ENCODE measurements around the gene CRKL. TPM values are rescaled to one million over a fixed set of nuclear protein-coding genes. Genes with fewer than 3 reads are reported as not detected.
"Not testable (repeated sequence)": the region's sequence is repeated elsewhere in the genome, so short reads cannot be mapped to it uniquely, and the experiment has no call there.

CRKL gene
- total RNA-seq, 4 donors from 2014 or later = 38.5 to 47.8 (median 42.1) TPM

DNA sequence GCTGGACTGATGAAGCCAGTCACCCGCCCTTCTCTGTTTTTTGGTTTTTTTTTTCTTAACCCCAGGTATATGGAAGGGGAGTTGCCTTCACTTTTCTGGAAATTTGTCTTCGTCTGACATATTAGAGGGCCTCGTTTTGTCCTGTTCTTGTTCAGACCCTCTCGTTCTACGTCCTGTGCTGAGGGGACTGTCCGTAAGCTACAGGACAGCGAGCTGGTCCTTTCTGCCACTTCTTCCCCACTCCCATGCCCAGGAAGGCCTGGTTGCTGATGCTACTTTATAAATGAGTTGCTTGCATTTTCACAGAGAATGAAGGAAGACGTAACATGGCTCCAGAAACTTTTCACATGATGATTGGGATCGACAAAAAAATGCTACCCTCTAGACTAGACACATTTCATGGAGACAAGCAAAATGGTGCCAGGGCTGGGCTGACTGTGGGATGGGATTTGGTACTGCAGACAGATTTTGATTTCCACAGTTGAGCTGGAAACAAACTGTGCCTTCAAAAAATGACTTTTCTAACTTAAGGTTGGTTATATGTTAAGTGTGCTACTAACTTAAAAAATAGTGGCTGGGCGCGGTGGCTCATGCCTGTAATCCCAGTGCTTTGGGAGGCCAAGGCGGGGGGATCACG is 27.2 kb upstream of the CRKL start:
- H3K27me3 ChIP-seq = no peaks in the 10 kb centered on the region
- no peak overlapping the region for H3K4me3 ChIP-seq (replicated peaks in 1 of 3)
- peaks cover 0 to 29% of the 10 kb centered on the region in 2 donors for H3K36me3 ChIP-seq
- WGBS, 2 donors = 92 to 95% methylated on average over 13 of the region's 13 CpGs
- no peak overlapping the region for H3K27ac ChIP-seq
- TF ChIP-seq, protein P1, sequence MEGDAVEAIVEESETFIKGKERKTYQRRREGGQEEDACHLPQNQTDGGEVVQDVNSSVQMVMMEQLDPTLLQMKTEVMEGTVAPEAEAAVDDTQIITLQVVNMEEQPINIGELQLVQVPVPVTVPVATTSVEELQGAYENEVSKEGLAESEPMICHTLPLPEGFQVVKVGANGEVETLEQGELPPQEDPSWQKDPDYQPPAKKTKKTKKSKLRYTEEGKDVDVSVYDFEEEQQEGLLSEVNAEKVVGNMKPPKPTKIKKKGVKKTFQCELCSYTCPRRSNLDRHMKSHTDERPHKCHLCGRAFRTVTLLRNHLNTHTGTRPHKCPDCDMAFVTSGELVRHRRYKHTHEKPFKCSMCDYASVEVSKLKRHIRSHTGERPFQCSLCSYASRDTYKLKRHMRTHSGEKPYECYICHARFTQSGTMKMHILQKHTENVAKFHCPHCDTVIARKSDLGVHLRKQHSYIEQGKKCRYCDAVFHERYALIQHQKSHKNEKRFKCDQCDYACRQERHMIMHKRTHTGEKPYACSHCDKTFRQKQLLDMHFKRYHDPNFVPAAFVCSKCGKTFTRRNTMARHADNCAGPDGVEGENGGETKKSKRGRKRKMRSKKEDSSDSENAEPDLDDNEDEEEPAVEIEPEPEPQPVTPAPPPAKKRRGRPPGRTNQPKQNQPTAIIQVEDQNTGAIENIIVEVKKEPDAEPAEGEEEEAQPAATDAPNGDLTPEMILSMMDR (IDR thresholded peaks at IDR 0.05) = no peak
- TF ChIP-seq POLR2A (IDR thresholded peaks at IDR 0.05) = no peak
- no peaks in the 10 kb centered on the region for H3K4me1 ChIP-seq
- DNase-seq = no peak
- H3K9me3 ChIP-seq = no peaks in the 10 kb centered on the region
- intact Hi-C loops (cut with DNase I) = no loop called here

DNA sequence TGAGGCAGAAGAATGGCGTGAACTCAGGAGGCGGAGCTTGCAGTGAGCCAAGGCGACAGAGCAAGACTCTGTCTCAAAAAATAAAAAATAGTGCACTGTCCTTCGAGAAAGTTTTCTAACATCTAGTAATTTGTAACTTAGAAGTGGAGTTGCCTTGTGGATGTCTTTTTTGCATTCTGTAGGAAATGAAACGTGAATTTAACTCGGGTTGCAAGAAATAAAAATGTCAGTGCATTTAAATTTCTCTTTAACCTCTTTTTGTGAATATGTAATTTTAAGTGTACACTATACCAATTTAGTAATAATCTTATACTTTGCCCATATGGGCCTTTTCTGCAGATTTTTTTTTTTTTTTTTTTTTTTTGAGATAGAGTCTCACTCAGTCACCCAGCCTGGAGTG is 26.2 kb upstream of the CRKL start:
- 95 to 97% methylated on average over 6 of the region's 6 CpGs for WGBS, 2 donors
- Histone ChIP-seq H3K27ac (no peak overlapping the region), H3K27me3 (no peaks in the 10 kb centered on the region), H3K9me3 (no peaks in the 10 kb centered on the region), H3K4me3 (replicated peaks in 1 of 3) (no peak overlapping the region), H3K36me3 (peaks cover 0 to 26% of the 10 kb centered on the region in 2 donors), H3K4me1 (no peaks in the 10 kb centered on the region)
- intact Hi-C loops (cut with DNase I) = no loop called here
- no peak for TF ChIP-seq POLR2A (IDR thresholded peaks at IDR 0.05)
- TF ChIP-seq, protein P1 (IDR thresholded peaks at IDR 0.05) = no peak
- DNase-seq = no peak

DNA sequence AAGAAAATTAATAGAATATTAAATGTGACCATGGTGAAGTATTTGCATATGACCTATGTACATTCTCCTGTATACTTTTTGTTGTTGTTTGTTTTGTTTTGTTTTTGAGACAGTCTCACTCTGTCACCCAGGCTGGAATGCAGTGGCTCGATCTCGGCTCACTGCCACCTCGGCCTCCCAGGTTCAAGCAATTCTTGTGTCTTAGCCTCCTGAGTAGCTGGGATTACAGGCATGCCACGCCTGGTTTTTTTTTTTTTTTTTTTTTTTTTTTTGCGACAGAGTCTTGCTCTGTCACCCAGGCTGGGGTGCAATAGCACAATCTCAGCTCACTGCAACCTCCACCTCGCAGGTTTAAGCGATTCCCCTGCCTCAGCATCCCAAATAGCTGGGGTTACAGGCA is 19.5 kb upstream of the CRKL start:
- H3K4me3 ChIP-seq (replicated peaks in 1 of 3); H3K4me1 ChIP-seq; H3K27ac ChIP-seq; DNase-seq; intact Hi-C loops (cut with DNase I); H3K9me3 ChIP-seq; H3K36me3 ChIP-seq; H3K27me3 ChIP-seq: not testable (repeated sequence)
- WGBS, 2 donors = 88 to 92% methylated on average over 7 of the region's 7 CpGs

DNA sequence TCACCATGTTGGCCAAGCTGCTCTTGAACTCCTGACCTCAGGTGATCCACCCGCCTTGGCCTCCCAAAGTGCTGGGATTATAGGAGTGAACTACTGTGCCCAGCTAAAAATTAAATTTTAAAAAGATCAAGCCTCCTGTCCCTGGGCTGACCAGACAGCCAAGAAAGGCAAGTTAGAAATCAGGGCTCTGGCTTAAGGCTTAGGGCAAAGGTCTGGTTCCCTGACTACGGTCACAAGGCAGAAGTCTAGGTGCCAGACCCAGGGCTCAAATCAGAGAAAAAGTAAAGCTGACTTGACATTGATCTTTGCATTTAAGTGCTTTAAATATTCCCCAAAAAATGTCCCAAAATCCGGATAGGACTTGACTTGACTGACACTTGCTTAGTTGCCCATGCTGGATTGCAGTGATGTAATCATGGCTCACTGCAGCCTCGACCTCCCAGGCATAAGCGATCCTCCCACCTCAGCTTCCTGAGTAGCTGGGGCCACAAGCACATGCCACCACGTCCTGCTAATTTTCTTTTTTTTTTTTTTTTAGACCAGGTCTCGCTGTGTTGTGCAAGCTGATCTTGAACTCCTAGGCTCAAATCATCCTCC is 17.3 kb upstream of the CRKL start:
- Histone ChIP-seq H3K4me3 (replicated peaks in 1 of 3) (no peak overlapping the region), H3K27ac (no peak overlapping the region), H3K4me1 (no peaks in the 10 kb centered on the region), H3K36me3 (no peaks in the 10 kb centered on the region), H3K27me3 (no peaks in the 10 kb centered on the region), H3K9me3 (no peaks in the 10 kb centered on the region)
- TF ChIP-seq POLR2A (IDR thresholded peaks at IDR 0.05) = no peak
- TF ChIP-seq, protein P1 (IDR thresholded peaks at IDR 0.05) = no peak
- no peak for DNase-seq
- intact Hi-C loops (cut with DNase I) = no loop called here
- 79 to 88% methylated on average over 7 of the region's 7 CpGs for WGBS, 2 donors

DNA sequence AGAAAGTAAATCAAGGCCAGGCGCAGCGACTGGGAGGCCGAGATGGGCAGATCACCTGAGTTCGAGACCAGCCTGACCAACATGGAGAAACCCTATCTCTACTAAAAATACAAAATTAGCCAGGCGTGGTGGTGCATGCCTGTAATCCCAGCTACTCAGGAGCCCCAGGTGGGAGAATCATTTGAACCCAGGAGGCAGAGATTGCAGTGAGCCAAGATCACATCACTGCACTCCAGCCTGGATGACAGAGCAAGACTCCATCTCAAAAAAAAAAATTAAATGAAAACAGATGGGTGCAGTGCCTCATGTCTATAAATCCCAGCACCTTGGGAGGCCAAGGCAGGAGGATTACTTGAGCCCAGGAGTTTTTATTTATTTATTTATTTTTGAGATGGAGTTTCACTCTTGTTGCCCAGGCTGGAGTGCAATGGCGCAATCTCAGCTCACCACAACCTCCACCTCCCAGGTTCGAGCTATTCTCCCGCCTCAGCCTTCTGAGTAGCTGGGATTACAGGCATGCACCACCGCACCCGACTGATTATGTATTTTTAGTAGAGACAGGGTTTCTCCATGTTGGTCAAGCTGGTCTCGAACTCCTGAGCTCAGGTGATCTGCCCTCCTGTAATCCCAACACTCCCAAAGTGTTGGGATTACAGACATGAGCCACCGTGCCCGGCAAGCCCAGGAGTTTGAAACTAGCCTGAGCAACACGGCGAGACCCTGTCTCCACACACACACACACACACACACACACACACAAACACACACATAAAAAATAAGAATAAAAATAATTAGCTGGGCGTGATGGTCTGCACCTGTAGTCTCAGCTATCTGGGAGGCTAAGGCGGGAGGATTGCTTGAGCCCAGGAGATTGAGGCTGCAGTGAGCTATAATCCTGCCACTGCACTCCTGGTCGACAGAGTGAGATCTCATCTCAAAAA is 15.8 kb upstream of the CRKL start:
- intact Hi-C loops (cut with DNase I); DNase-seq; H3K27me3 ChIP-seq; H3K27ac ChIP-seq; H3K9me3 ChIP-seq; H3K4me1 ChIP-seq; H3K4me3 ChIP-seq (replicated peaks in 1 of 3); H3K36me3 ChIP-seq: not testable (repeated sequence)
- 84 to 91% methylated on average over 18 of the region's 18 CpGs for WGBS, 2 donors

DNA sequence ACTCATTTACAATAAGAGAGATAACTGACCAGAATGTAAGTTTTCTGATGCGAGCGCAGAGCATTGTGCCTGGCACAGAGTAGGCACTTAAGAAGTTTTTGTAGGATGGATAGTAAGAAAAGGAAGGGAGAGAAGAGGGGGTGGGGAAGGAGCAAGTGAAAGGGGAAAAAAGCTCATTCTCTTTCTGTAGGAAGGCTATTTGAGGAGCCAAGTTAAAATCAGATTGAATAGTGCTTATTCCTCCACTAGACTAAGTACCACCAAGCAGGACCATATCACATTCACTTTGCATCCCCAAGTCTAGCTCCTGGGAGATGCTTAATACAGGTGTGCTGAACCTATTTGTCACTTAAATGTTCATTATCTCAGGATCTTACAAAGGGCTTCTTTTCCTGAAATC is 14.1 kb upstream of the CRKL start:
- Histone ChIP-seq H3K4me3 (replicated peaks in 1 of 3) (no peak overlapping the region), H3K27me3 (no peaks in the 10 kb centered on the region), H3K4me1 (no peaks in the 10 kb centered on the region), H3K27ac (no peak overlapping the region), H3K36me3 (no peaks in the 10 kb centered on the region), H3K9me3 (no peaks in the 10 kb centered on the region)
- intact Hi-C loops (cut with DNase I) = no loop called here
- DNase-seq = no peak
- TF ChIP-seq, protein P1 (IDR thresholded peaks at IDR 0.05) = no peak
- WGBS, 2 donors = 96 to 98% methylated on average over 2 of the region's 2 CpGs
